Stomach (tissue), 4 donors: ENCODE measurements around the gene RGMA.

Experiments used
- CTCF ChIP-seq, 7 experiments: fragments of 450-650 bp in 4 of 7; fragments of 200-600 bp in 3 of 7; sonication (generic) in 3 of 7; IDR thresholded peaks; one replicate each; pipeline ENCODE4 v1.5.1; 2016 to 2019; ENCODE audit warnings: antibody characterized with exemption in 7 of 7, control low read depth in 2 of 7, mild to moderate bottlenecking in 1 of 7
- EP300 ChIP-seq: sonication (generic); formaldehyde crosslinking; IDR thresholded peaks from one replicate; pipeline ENCODE4 v1.6.1; 2017; ENCODE audit warnings: antibody characterized with exemption
- POLR2A ChIP-seq, 4 donors: fragments of 450-650 bp; IDR thresholded peaks; one replicate each; pipeline ENCODE4 v1.6.1; 2016; ENCODE audit warnings: antibody characterized with exemption in 4 of 4, control low read depth in 2 of 4, mild to moderate bottlenecking in 1 of 4, moderate library complexity in 1 of 4
- POLR2AphosphoS5 ChIP-seq, 3 donors: sonication (generic); formaldehyde crosslinking; IDR thresholded peaks; one replicate each; pipeline ENCODE4 v1.6.1; 2016; ENCODE audit warnings: antibody characterized with exemption in 3 of 3

- TF ChIP-seq CTCF (IDR thresholded peaks at IDR 0.05) (peak in 5 of 7 experiments; percentile 25 to 53 (median 45)), EP300 (no peak), POLR2A (IDR thresholded peaks at IDR 0.05) (no peak), POLR2AphosphoS5 (IDR thresholded peaks at IDR 0.05) (no peak)
Measured at GRCh38 chr15:93035953-93036810, 52.8 kb downstream of the RGMA start.
